Thyroid gland (tissue), 4 donors: Measurements from ENCODE around the gene GDF11.

Source experiments
- POLR2A ChIP-seq, 2 donors: fragments of 450-650 bp; IDR thresholded peaks; one replicate each; pipeline ENCODE4 v1.6.1; 2017; ENCODE audit warnings: antibody characterized with exemption in 2 of 2, mild to moderate bottlenecking in 2 of 2, moderate library complexity in 1 of 2
- TF ChIP-seq, protein P1 (sequence below), 6 experiments: fragments of 200-600 bp in 3 of 6; fragments of 450-650 bp in 3 of 6; sonication (generic) in 3 of 6; IDR thresholded peaks; one replicate each; pipeline ENCODE4 v1.5.1; 2016 to 2019; ENCODE audit warnings: antibody characterized with exemption in 6 of 6, mild to moderate bottlenecking in 2 of 6, inconsistent platforms in 1 of 6, moderate library complexity in 1 of 6

DNA sequence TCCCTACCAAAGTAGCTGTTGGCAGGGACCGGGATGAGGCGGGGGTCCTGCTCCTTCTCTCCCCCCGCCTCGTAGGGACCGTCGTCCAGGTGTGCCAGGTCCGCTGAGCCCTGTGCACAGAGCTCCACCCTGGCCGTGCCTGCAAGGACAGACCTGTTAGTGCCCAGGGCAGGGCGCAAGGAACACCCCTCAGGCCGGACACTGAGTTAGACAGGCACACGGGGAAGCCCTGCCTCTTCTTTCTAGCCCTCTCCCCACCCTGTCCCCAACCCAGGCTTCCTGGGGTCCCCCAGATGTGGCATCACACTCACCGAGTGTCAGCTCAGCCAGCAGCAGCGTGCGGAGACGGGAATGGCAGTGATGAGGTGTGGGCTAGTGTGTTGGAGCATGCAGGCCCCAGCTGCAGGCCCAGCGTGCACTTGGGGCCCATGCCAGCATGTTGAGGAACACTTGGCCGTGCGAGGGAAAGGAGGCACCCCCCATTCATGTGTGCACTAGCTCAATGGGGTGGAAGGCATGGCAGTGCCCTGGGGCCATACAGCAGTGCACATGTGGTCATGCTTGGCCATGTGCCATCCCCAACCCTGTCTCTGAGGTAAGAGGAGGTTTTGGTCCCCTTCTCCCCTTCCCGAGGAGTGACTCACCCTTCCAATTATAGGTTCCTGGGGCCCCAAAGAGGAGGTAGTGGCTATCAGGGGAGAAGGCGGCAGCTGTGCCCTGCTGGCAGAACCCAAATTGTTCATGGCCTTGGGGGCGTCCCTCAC, 42.5 kb upstream of the GDF11 start:
- TF ChIP-seq, protein P1, sequence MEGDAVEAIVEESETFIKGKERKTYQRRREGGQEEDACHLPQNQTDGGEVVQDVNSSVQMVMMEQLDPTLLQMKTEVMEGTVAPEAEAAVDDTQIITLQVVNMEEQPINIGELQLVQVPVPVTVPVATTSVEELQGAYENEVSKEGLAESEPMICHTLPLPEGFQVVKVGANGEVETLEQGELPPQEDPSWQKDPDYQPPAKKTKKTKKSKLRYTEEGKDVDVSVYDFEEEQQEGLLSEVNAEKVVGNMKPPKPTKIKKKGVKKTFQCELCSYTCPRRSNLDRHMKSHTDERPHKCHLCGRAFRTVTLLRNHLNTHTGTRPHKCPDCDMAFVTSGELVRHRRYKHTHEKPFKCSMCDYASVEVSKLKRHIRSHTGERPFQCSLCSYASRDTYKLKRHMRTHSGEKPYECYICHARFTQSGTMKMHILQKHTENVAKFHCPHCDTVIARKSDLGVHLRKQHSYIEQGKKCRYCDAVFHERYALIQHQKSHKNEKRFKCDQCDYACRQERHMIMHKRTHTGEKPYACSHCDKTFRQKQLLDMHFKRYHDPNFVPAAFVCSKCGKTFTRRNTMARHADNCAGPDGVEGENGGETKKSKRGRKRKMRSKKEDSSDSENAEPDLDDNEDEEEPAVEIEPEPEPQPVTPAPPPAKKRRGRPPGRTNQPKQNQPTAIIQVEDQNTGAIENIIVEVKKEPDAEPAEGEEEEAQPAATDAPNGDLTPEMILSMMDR (IDR thresholded peaks at IDR 0.05) = no peak
- no peak for TF ChIP-seq POLR2A (IDR thresholded peaks at IDR 0.05)
